GM18868 (cell line): Measurements from ENCODE around the gene MED15.
"Not testable (repeated sequence)": the region's sequence is repeated elsewhere in the genome, so short reads cannot be mapped to it uniquely, and the experiment has no call there.

Source experiments
- ATAC-seq: cut with Tn5 transposase; IDR thresholded peaks from one replicate; pipeline ENCODE4 v1.9.1; 2021; ENCODE audit warnings: mild to moderate bottlenecking, moderate library complexity; ENCODE audit not compliant: unreplicated experiment

Gene MED15

DNA sequence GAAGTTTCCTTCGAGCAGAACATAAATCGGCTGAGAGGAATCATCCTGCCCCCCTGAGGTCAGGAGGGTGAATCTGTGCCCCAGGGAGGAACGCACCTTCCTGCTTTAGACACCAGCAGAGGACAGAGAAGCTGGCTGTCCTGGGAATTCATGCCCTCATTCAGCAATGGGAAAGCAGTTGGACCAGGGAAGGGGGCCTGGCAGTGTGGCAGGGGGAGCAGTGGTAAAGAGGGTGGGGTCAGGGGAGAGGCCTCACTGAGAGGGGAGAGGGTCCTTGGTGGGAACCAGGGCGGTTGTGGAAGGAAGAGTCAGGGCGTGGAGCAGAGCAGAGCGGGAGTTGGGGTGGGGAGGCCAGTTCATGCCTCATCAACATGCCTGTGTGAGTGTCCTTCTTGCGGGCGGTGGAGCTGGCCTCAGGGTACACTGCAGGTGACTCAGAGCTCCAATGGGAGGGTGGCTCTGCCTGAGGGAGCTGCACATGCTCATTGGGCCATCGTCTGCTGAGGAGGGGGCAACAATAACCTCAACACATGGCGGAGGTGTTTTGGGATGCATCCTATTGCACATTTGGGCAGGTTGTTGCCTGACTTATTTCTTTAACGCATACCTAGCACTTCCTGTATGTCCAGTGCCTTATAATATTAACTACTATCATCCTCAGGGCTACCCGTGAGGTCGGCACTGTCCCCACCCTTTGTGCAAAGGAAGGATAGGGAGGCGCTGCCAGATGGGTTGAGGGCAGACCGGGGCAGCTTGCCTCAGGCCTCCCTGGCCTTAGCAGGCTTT, 23.2 kb downstream of the MED15 start:
- ATAC-seq, result no peak

DNA sequence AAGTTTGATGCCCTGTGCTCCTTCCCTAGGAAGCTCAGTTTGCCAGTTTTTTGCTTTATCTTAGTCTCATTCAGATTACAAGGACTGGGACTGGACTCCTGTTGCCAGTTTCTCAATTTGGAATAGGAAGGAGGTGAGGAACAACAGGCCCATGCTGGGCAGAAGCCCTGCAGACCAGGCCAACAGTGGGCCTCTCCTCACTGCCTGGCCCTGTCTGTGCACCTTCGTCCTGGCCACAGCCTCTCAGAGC, 23.7 kb downstream of the MED15 start:
- ATAC-seq, result no peak

DNA sequence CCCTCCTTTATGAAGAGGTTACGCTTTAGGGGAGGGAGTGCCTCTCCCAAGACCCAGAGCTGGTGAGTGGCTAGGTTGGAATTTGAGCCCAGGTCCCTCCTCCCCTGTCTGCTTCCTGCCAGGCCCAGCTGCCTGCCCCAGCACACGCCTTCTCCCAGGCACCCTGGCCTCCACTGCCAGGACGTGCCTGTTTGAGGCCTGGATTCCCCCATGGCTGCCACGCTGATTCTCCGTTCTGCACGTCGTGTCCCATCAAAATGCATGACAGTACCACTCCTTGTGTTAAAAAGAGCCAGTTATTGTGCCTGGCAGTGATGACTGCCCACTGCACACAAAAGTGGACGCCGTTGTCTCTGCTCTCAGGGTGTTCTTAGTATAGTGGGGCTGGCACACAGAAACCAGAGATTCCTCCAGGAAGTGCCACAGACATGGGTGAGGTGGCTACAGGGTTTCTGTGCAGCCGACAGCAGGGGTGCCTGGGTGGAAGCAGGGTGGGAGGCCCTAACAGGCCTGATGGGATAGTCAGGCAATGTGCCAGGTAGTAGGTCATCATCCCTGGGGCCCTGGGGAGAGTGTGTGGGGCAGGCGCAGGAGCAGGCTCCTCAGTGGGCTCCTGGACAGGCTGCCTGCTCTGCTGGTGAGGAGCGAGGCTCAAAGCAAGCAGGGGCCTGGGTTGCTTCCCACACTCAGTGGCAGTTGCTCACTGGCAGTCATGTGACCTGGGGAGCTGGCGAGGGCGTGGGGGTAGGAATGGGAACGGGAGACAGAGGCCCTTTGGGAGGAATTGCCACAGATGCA, 24.2 kb downstream of the MED15 start:
- ATAC-seq, result no peak

DNA sequence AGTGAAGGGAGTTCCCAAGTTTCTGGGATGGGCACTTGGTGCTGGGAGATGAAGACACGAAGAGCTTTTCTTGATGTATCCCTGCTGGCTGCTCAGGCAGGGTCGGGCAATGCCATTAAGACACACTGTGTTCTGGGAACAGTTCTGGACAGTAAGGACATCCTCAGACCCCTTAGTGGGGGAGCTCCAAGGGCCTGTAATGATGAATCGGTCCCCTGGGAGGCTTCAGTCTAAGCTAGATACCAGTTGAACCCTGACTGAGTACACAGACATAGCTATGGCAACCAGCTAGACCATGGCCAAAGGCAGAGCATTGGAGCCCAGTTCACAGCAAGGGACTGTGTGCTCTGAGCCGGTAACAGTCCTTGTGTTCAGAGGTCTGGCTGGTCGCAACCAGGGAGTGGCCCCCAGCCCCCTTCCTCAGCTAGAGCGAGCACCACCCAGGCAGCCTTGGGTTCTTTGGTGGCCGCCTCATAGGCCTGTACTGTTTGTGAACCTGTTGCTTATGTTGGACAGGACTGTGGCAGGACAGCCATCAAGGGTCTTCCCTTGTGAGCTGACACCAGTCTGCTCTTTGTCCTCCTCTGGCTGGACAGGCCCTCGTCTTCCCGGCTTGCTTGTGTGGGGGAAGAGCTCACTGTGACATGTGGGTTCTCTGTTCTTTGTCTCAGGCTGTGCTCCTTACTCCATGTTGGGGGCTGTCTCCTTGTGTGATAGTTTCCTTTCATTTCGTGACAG, 25.0 kb downstream of the MED15 start:
- no peak for ATAC-seq

DNA sequence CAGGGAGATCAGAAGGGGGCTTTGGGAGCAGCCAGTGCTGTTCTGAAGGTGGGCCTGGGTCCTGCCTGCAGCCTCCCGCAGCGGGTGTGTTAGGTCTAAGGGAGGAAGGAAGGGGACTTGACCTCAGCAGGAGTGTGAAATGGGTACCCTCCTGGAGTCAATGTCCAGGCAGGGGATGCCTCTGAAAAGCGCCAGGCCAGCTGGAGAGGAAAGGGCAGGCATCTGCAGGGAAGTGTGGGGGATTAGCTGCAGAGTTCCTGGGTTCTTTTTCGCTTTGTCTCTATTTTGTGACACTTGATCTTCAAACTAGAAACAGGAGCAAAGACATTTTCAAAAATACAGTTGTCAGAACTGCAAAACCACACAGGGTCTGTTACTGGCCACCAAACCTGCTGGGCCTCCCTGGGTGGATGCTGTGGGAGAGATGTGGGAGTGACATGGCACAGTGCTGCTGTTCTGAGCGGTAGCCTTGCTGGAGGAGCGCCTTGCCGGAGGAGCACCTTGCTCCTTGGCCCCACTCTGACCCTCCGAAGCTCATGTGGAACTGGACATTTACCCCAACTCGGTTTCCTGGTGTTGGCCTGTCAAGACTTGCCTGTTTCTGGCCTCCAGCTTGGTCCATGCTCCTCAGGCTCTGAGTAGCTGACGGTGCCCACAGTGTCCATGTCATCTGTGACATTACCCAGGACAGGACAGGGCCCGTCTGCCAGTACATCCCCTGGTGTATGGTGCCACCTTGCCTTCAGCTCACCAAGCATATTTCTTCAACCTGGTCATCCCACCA, 25.9 kb downstream of the MED15 start:
- ATAC-seq, result no peak

DNA sequence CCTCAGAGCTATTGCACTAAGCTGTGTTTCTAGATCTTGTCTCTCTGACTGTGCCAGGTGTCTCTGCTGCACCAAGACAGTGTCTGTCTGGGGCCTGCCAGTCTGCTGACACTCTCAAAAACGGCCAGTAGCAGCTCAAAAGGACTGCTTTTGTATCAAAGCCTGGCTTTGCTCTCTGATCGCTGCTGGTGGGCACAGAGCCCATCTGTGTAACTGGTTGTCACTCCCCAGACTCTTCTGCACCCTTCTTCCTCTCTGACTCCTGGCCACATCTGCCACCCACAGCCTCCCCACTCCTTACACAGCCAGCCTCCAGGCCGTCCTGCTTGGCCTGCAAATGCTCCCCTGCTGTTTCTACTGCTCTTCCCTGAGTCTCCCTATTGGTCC, 26.5 kb downstream of the MED15 start:
- no peak for ATAC-seq

DNA sequence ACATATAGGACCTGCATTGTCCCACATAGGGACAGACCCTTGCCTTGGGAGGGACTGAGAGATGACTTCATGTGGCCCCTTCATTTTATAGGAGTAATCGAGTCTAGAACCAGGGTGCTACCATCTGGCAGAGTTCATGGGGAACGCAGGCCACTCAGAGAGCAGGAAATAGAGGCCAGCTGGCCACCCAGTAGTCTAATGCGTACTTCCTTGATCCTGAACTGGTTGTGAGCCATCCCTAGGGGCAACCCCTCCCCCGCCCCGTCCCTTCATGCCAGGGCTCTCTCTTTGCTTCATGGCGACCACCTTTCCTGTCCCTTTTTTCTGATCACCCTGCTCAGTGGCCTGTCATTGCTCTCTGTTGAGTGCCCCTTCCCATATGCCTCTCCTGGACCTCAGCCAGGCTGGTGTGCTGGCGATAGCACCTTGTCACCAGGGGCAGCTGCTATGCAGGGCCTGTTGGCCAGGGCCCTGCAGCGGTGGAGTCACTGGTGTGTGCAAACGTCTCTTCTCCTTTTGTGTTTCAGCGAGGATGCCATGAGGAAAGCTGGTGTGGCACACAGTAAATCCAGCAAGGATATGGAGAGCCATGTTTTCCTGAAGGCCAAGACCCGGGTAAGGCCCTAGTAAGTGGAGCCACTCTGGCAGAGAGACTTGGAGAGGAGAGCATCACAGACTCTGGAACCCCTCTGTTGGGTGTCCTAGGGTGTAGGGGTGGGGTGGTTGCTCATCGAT, 29.3 kb downstream of the MED15 start:
- no peak for ATAC-seq

DNA sequence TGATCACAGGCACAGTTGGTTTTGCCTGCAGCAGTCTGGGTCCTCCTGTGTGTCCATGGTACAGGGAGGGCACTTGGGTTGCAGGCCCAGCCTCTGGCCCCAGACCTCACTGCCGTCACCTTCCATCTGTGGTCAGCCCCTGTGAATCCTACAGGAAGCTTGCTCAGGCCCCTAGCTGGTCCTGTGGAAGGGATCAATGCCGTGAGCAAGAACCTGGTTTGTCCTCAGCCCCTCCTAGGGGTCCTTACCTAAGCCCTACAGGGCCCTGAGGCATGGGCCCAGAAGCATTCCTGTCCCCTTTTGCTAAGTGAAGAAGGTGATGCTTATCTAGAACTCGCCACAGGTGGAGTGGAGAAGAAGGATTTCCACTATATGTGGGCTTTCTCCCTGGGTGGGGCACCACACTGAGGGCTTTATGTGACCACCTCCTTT, 29.9 kb downstream of the MED15 start:
- no peak for ATAC-seq

DNA sequence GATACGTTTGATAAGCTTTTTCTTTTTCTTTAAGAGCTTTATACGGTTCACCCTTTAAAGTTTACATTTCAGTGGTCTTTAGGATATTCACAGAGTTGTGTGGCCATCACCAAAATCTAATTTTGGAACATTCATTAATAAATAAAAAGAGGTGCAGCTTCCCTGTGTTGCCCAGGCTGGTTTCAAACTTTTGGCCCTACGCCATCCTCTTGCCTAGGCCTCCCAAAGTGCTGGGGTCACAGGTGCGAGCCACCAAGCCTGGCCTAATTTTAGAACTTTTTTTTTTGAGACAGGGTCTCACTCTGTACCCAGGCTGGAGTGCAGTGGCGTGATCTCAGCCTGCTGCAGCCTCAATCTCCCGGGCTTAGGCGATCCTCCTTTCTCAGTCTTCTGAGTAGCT, 30.6 kb downstream of the MED15 start:
- no peak for ATAC-seq

DNA sequence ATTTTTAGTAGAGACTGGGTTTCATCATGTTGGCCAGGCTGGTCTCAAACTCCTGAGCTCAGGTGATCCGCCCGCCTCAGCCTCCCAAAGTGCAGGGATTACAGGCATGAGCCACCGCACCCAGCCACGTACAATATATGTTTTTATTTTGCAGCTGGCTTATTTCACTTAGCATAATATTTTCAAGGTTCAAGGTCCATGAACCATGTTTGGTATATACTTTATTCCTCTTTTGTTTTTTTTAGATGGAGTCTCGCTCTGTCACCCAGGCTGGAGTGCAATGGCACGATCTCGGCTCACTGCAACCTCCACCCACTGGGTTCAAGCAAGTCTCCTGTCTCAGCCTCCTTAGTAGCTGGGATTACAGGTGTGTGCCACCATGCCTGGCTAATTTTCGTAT, 31.5 kb downstream of the MED15 start:
- not testable (repeated sequence) for ATAC-seq

DNA sequence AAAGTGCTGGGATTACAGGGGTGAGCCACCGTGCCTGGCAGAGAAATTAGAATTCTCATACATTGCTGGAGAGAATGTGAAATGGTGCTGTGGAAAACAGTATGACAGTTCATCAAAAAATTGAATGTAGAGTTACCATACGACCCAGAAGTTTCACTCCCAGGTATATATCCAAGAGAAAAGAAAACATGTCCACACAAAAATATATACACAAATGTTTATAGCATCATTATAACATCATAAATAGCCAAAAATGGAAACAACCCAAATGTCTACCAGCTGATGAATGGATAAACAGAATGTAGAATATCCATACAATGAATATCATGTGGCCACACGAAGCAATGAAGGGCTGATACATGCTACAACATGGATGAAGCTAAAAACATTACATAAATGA, 34.6 kb downstream of the MED15 start:
- ATAC-seq, result no peak

DNA sequence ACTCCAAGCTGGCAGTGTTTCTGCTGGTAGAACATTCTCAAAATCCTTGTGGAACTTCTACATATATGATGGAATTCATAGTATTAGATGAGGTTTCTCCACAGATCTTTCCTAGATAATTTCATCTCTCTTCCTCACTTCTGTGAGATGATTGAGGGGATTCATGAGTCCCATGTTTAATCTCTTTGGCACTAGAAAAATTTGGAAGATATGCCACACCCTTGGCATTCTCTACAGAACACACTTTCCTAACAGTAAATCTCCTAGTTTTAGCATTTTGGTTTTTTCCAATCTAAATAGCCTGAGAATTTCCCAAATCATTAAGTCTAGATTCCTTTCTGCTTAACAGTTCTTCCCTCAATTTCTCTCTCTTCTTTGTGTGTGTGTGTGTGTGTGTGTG, 35.3 kb downstream of the MED15 start:
- no peak for ATAC-seq

DNA sequence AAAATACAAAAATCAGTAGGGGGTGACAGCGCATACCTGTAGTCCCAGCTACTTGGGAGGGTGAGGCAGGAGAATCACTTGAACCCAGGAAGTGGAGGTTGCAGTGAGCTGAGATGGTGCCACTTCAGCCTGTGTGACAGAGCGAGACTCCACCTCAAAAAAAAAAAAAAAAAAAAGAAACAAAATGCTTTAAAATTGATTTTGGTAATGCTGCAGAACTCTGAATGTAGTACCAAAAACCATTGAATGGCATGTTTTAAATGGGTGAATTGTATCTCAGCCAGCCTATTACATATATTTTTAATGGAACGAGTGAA, 37.9 kb downstream of the MED15 start:
- ATAC-seq, result not testable (repeated sequence)

DNA sequence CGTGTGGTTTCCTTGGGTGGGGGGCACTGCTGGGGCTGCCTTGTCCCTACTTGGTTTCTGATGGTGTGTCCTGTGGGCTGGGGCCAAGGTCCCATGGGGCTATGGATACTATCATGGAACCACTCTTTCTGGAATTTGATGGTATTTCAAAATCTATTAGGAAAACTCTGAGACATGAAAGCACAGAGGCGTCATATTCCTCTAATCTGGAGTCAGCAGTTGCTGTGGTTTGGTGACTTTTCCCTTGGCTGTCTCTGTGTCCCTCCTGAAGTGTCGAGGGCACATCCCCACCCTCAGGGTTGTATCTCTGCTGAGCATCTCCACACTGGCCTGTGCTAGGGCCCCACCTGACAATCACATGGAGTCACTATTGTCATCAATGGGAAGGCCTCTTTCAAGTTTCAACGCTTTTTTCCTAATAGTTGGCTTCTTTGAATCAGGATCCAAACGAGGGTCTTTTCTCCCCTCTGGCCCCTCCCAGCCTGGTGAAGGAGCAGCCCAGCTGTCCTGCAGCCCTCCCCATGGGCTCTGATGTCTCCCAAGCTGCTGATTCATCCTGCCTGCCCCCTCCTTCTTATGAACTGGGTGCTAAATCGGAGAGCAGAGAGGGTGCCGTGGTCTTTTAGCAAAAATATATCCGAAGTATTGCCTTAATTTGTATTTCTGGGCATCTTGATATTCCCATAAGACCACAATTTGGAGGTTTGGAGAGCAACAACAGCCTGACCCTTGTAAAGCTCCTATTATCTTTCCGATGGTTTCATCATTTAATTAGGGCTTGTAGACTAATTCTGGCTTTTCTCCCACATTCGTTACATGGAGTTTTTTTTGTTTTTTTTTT, 38.5 kb downstream of the MED15 start:
- no peak for ATAC-seq

DNA sequence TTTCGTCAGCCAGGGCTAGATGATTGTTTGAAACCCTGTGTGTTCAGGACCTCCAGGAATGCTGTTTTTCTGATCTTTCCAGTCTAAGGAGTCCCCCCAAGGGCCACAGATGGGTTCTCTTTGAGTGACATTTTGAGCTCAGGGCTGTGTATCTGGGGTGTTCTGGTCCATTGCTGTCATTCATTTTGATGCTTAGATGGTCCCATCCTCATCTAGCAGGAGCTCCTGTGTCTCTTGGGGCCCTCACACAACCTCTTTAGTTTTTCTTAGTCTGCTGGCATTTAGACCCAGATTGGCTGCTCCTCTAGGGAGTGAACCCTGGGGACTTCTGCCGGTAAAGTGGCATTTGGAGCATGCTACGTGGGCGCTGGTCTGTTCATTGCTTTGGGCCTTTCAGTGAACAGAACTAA, 39.1 kb downstream of the MED15 start:
- ATAC-seq, result no peak

DNA sequence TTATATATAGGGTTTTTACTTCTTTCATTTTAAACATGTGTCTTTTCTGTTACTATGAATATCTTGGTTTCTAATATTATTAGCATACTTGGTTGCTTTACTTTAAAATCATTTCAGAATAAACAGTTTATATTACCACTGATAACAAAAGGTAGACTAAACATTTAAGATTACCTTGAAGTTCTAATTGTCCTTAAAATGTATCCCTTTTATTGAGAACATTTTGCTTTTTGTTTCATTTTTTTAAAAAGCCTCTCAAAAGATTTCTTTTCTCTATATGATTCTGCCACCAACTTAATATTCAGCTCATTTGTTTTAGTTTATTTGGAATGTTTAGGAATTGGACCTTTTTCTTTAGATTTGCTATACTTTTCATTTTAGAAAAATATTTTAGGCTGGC, 39.6 kb downstream of the MED15 start:
- ATAC-seq, result no peak

DNA sequence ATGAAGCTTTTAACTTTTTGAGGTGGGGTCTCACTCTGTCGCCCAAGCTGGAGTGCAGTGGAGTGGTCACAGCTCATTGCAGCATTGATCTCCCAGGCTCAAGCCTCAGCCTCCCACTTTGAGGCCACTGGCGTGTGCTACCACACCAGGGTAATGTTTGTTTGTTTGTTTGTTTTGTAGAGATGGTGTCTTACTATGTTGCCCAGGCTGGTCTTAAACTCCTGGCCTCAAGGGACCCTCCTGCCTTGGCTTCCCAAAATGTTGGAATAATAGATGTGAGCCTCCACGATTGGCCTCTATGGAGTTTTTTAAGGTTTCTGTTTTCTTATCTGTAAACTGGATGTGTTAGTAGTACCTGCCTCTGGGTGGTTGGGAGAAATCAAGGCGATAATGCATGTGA, 41.4 kb downstream of the MED15 start:
- ATAC-seq, result no peak

DNA sequence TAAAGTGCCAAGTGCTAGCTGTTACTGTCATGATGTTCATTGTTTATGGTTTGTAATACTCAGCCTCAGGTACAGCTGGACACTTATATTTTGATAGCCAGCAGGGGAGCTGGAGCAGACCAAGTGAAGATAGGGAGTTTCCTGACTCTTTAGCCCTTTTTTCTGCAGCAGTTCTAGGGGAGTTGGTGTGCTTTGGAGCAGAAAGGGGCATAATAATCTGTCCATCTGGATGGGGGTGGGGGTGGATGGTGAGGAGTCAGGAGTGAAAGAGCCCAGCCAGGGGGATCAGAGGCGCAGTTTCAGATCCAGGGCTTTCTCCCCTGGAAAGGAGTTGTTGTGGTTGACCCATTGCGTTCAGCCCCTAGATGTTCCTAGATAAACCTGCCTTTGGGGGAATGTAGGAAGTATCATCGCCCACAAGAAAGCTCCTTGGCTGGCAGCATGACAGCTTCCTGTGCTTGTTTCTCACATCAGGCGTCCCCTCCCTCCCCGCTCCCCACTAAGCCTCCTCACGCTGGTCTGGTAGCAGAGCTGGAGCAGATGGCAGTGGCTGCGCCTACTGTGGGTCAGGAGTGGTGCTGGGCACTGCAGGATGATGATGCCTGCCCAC, 41.9 kb downstream of the MED15 start:
- no peak for ATAC-seq

DNA sequence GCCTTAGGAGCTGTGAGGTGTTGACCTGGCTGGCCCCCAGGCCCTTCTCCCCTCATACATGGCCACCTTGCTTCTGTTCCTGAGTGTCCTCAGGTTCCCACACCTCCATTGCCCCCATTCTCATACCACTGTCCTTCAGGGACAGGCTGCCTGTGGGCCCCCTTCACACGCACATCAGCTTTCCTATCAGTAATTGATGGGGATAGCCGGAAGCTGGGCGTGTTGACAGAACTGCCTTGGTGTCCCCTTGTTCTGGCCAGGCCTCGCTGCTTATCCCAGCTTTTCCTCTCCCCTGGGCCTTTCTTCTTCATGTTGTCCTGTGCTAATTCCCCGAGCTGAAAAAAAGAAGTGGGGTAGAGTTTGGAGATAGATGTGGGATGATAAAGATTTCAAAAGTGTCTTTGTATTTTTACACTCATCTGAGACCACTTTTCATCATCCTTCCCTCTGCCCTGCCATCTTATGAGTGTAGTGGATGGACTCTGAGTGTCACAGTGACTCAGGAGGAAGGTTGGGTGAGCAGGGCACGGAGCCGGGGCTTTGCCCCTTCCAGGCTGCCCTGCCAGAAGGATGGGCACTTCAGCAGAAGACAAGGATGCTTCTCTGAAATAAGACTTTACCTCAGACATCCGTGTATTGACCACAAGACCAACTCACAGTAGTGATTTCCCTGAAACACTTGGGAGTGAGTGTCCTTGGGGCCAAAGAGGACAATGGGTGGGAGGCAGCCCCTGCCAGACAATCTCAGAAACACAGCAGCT, 42.8 kb downstream of the MED15 start:
- ATAC-seq, result no peak
